Measurements from ENCODE around the gene OCA2.
"Not testable (repeated sequence)": the region's sequence is repeated elsewhere in the genome, so short reads cannot be mapped to it uniquely, and the experiment has no call there.

The OCA2 gene

DNA sequence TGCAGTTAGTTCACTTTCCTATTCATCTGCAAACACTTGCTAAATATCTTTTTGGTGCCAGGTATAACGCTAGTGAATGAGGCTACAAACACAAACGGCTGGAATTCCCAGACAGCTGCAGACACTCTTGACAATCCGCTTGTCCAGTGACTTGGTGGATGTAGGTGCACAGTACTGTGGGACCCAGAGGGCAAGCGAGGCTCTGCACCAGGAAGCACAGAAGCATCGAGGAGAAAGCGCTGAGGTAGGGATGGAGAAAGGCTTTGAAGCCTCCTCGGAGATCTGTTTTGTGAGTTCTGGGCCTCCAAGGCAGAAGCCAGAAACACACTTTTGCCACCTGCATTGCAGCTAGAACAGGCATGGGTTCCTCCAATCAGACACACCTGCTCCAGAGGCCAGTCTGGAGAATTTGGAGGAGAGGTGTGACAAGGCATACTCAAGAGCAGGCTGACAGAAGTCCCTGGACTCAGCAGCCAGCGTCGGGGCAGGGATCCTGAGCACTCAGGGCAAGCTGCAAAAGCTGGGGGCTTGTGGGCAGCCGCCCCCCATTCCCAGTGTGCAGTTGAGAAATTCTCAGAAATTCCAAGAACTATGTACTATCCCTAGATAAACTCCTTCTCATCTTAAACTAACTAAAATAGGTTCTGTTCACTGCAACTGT, 232.5 kb downstream of the OCA2 start:
- DNase-seq, result no peak

GRCh38 chr15:27865926-27866325, 233.2 kb downstream of the OCA2 start:
- no peak for DNase-seq

- no peak for DNase-seq
Observed at GRCh38 chr15:27865323-27865922, 233.7 kb downstream of the OCA2 start.

GRCh38 chr15:27864719-27865118, 234.4 kb downstream of the OCA2 start:
- DNase-seq, result no peak

DNA sequence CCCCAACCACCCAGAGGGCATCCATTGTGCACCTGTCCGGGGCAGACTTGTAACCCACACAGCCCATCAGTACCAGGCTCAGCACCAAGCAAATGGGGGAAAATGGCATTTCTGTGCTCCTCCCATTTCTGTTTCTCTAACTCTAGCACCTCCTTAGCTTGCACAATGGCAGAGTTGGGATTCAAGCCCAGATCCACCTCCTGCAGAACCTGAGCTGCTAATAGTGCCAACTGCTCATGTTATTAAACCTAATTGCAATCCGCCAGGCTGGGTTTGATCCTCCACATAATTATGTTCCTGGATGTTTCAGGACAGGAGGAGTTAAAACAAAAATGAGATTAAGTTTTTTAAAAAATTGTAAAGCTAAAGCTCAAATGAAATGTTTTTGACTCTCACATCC, 235.0 kb downstream of the OCA2 start:
- DNase-seq, result no peak

GRCh38 chr15:27863000-27863399, 236.1 kb downstream of the OCA2 start:
- DNase-seq, result no peak

GRCh38 chr15:27861171-27861570, 237.9 kb downstream of the OCA2 start:
- DNase-seq, result no peak

DNA sequence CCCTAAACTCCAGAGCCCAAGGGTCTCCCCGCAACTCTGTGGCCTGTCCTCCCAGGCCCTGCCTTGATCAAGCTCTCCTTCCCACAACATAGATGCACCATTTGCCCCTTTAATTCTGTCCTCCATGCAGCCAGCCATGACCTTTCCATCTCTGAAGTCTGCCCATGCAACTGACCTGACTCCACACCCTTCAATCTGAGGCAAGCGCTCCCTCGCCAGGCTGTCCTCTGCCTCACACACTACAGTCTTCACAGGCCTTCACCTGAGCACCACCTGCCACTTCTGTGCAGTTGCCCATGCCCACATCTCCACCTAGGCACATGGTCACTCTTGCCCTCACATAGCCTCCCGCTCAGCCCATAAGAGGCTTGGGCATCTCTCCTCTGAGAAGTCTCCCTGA, 244.0 kb downstream of the OCA2 start:
- DNase-seq, result no peak

- no peak for DNase-seq
Observed at GRCh38 chr15:27854601-27855000, 244.5 kb downstream of the OCA2 start.

DNA sequence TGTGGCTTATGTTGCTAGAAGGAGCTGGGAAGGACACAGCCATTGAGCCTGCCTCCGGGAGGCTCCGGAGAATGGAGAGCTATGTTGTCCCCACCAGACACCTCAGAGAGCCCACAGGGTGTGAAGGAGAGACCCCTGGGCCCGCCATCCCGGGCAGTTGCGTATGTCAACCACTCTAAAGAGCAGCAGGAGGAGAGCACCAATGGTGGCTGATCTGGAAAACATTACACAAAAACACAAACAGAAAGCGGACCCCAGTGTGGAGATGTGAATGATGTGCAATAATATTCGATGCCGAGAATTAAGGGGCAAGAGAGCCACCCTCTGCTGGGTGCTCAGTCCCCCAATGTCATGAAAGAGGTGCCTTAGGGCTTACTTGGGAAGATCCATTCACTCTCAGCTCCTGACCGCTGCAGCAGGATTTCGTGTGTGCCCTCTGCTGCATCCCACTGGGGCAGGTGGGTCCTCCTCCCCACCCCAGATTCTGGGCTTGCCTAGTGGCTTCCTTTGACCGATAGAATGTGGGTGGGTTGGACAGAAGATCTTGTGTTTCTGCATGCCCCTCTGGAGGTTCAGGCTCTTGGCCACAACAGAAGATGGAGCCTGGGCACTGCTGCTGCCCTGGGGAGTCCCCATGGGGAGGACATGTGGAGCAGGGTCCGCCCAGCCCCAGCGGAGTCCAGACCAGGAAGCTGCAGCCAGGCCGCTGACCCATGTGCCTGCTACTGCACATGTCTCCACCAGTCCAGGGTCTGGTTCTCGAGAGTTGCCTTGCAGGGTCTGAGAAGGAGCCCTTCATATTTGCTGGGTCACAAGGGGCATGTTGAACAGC, 245.3 kb downstream of the OCA2 start:
- DNase-seq, result no peak

DNA sequence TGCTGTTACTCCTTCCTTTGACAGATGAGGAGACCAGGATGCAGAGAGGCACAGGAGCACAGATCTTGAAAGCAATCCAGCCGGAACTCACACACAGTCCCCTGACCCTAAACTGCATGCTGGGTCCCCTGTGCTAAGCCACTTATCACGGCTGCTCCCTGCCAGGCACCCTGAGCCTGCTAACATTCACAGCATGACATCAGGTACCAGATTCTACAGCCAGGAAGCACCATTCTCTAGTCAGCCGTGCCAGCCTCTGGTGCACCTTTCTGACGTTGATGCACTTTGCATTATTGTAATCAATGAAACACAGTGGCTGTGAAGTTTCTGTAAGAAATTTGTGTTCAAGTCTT, 247.3 kb downstream of the OCA2 start:
- no peak for DNase-seq

DNA sequence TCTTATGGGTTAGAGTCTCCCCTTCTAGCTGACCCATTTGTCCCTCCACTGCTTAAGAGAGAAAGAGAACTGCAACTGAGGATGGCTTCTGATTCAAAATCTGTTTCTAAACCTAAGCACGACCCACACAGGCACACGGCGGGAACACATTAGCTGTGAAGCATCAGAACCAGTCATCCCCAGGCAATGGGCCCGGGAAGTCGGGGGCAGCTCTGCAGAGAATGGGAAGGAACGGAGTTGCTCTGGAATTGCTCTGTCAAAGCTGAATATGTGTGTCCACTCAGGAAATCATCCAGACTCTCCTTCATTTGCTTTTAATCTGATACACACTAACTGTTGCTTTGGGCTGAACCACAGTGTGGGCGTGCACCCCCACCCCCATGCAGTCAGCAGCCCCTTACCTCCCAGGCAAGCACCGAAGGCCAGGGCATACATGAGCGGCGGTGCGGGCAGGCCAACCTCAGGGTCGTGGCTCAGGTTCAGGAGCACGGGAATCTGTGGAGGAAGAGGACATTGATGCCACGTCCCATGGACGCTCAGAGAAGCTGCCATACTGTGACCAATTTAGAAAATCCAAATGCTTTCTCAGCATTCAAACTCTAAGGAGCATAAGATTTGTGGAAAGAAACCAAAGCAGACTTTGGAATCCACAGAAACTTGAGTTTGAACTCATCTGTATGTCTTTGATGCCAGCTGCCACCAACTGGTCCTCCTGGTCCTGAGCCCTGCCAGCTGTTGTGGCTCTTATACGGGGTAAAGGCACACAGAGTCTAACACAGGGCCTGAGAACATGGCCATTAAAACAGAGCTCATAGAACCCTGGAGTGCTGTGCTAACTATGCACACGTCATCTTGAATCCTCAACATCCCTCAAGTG, 247.9 kb downstream of the OCA2 start:
- no peak for DNase-seq

GRCh38 chr15:27850050-27850449, 249.1 kb downstream of the OCA2 start:
- no peak for DNase-seq

DNA sequence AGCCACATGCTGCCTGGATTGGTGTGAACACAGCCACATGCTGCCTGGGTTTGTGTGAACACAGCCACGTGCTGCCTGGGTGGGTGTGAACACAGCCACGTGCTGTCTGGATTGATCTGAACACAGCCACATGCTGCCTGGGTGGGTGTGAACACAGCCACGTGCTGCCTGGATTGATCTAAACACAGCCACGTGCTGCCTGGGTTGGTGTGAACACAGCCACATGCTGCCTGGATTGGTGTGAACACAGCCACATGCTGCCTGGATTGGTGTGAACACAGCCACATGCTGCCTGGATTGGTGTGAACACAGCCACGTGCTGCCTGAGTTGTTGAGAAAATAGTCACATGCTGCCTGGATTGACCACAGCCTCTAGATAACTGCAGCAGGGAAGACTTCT, 250.2 kb downstream of the OCA2 start:
- DNase-seq, result not testable (repeated sequence)

DNA sequence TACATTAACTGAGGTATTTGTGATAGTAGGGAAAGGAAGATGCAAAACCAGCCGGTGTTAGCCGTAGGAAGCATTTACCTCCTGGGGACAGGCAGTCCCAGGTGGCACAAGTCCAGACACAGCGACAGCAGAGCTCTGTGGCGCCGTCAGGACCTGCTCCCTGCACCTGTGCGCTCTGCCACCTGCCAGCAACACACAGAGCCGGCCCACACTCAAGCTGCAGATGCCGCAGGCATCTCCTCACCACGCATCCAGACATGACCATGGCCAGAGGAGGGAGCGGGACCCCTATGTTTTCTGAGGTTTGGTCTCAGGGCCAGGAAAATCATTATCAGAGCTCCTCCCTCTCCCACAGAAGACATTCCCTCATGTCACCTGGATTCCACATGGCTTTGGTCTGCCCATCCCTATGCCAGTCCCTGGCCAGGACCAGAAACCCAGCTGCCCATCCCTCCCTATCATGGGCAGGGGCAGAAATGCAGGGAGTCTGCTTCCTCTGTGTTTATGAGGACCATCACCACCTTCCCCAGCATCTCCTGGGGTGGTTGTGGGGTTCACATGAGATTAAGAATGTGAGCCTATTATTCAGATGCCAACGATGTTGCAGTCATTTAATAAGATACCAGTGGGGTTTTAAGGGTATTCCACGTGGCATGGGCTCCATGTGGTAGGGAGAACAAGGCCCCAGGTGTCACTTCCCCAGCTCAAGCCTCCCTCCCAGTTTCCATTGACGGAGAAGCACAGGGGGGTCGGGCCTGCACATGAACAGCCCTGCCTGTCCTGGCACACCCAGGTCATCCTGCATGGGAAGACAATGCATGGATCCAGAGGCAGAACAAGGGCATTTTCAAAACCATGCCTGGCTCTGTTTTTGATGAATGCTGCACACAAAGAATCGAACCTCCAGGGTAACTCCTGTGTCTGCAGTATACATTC, 251.1 kb downstream of the OCA2 start:
- no peak for DNase-seq

DNA sequence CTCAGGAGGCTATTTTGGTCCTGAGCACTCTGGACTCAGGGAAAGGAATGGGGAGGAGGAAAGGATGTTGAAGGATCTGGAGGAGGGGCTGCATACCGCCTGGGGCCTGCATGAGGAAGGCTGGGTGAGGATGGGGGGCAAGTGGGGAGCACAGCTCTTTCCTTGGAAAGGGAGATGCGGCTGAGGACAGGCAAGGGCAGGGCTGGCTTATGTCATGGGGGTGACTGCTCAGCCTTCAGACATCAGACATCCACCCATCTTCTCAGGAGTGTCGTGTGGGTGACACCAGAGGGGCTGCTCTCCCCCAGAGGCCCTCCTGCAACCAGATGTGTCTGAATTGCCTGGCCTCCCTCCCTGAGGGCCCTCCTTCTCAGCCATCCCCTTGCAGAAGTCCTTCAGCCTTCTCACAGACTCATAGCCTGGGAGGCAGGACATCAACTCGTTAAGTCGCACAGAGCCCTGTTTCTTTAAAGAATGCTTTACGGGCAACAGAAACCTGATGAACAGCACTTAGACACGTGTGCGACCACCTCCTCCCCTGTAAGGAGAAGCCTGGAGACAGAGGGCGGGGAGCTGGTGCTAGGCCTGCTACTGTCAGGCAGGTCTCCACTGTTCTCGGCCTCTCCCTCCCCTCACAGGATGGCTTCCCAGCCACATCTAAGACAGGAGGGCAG, 252.3 kb downstream of the OCA2 start:
- no peak for DNase-seq

DNA sequence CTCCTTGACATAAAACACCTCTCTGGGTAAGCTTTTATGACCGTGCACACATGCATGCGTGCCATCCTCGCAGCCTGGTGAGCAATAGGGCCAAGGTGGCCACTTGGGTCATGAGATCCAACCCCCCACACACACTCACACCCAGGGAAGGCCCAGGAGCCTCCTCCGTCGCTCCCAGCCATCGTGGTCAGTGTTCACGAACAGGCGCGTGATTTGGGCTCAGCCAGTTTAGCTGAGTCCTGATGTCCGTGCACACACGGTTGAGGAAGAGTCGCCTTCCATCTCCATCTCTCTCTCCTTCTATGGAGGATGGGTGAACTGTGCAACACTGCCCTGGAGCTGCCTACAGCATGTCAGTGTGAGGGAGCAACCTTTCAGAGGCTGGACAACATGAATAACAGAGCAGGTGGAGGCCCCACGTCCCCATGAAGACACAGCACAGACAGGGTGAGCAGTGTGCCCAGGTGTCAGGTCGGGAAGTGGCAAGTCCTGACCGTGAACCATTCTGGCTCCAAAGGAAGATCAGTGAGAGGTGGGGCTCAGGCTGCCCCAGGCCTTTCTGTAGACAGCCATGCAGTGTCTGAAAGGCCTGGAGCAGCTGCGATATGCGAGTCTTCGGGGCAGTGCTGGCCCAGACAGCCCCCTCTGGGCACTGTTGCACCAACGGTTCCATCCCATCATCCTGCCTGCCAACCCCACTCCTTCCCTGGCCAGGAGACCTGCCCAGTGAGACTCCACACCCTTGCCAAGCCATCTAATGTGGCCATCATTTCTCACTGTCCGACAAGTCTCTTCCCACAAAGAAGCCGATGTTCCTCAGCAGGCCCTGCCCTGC, 253.4 kb downstream of the OCA2 start:
- DNase-seq, result no peak

DNA sequence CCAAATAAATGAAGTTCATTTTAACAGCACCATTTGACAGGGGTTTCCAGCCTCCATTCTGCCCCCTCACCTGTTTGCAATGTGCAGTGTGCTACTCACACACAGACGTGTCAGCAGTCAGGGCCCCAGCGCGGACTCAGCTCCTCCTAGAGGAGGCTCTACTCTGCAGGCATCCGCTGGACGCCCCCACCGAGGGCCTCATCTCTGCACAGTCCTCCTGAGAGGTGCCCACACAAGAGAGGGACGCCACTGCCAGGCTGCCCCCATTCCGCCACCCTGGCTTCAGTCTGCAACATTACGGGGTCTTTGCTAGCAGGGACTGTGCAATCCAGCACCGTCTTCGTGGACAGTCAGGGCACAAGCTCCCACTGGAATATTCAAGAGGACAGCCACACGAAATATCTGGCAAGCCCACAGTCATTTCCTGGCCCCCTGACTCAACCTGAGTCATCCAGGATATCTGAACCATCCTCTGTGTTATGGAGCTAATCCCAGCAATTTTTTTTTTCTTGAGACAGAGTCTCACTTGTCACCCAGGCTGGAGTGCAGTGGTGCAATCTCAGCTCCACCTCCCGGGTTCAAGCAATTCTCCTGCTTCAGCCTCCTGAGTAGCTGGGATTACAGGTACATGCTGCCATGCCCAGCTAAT, 255.0 kb downstream of the OCA2 start:
- no peak for DNase-seq

GRCh38 chr15:27843146-27843545, 256.0 kb downstream of the OCA2 start:
- no peak for DNase-seq

- no peak for DNase-seq
Observed at GRCh38 chr15:27842526-27842925, 256.6 kb downstream of the OCA2 start.
